Measurements from ENCODE around the gene FBXW11. TPM values are rescaled to one million over a fixed set of nuclear protein-coding genes. Genes with fewer than 3 reads are reported as not detected.
A peak's percentile ranks its signal among the peaks of the same experiment; 100 is the strongest.

The FBXW11 gene
- total and polyA plus RNA-seq, 2 of the 8 experiments (the other 6 are each of a cell fraction or from before 2014, with no cell fraction given), result 45.0 to 75.6 TPM

DNA sequence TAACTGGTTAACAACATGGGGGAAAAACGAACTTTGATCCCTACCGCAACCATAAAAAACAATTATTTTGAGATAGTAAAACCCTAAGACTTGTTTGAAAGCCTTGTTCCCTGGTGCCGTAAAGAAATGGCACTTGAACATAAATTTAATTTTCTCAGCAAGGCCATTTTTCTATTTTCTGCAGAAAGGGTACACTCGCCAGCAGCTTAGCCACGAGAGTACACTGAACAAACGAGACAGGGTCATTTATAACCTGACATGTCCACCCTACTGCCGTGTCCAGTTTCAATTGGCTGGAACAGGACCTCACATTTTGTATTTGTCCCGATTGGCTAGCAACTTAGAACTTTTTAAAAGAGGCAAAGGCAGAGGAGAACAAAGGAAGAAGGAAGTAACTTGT lies 26.8 kb downstream of the FBXW11 start:
- H3K18ac ChIP-seq (ENCODE audit: extremely low read depth, low read length), result peak overlapping the region; percentile 53; the same call in 1 of the 2 replicates
- TF ChIP-seq EGR1 (IDR thresholded peaks at IDR 0.05; ENCODE audit: borderline replicate concordance, low read depth, low read length) (no peak), CBX8 (IDR thresholded peaks at IDR 0.05; ENCODE audit: borderline replicate concordance, low read depth, low read length) (no peak), TBP (IDR thresholded peaks at IDR 0.05; ENCODE audit: low read depth, low read length) (peak; percentile 32; the same call in 1 of the 2 replicates), POLR2A (IDR thresholded peaks at IDR 0.05; ENCODE audit: control extremely low read depth in 1 of 2, low read depth in 2 of 2, low read length in 2 of 2) (peak in 1 of 2 experiments; percentile 43; a peak in 1 of 3 replicates)
- H2AFZ ChIP-seq (ENCODE audit: low read length), result no peak overlapping the region
- no peak for DNase-seq (ENCODE audit: low read depth in 1 of 2, low spot score in 2 of 2)
- peak overlapping the region; percentile 95 for H2BK5ac ChIP-seq (ENCODE audit: low read depth, low read length)
- peak overlapping the region; percentile 25; the same call in 1 of the 2 replicates for H3K27ac ChIP-seq (ENCODE audit: low read depth, low read length)
- H2BK15ac ChIP-seq (ENCODE audit: low read length), result no peak overlapping the region
- peak overlapping the region; percentile 6 for H4K5ac ChIP-seq (ENCODE audit: insufficient read length, low read depth, low read length)
- peaks cover 23 to 100% of the 10 kb centered on the region in 2 experiments for H3K79me2 ChIP-seq (ENCODE audit: control insufficient read depth in 1 of 2, insufficient read depth in 2 of 2, low read length in 2 of 2)
- H3K23ac ChIP-seq (ENCODE audit: insufficient read length), result no peak overlapping the region
- ChIA-PET POLR2A (ENCODE audit: partially characterized antibody) (interaction anchor here (2.2 to 6.6 kb wide), 2 partner anchors 8 to 28 kb away, joined by 11 to 66 read pairs; partner anchors contain the start of gene FBXW11), CTCF (ENCODE audit: partially characterized antibody) (interaction anchor here (0.6 to 2.1 kb wide), 3 partner anchors 13 to 22 kb away, joined by 3 to 5 read pairs (median 3); no protein-coding TSS in a partner anchor)
- H2BK12ac ChIP-seq (ENCODE audit: low read depth, low read length), result peak overlapping the region; percentile 75; the same call in 1 of the 2 replicates
- no peak overlapping the region for H4K8ac ChIP-seq (ENCODE audit: extremely low read depth, insufficient read depth, low read length)
- peaks cover 2 to 13% of the 10 kb centered on the region in 2 experiments for H4K20me1 ChIP-seq (replicated peaks in 1 of 2; ENCODE audit: control insufficient read depth in 1 of 2, insufficient read depth in 2 of 2, low read length in 2 of 2)
- H3K23me2 ChIP-seq (ENCODE audit: low read depth, low read length), result no peaks in the 10 kb centered on the region; the same call in none of the 2 replicates
- no peak overlapping the region for H3K4ac ChIP-seq (replicated peaks; ENCODE audit: insufficient read length, low read depth, low read length)
- no peak overlapping the region for H3K14ac ChIP-seq (ENCODE audit: insufficient read length)
- no peak overlapping the region for H3K4me3 ChIP-seq (ENCODE audit: extremely low read depth in 1 of 4, insufficient read depth in 2 of 4, low read depth in 3 of 4, low read length in 4 of 4)
- H3K27me3 ChIP-seq (replicated peaks in 1 of 4; ENCODE audit: control insufficient read depth in 3 of 4, extremely low read depth in 1 of 4, insufficient read depth in 3 of 4, low read length in 3 of 4), result no peaks in the 10 kb centered on the region
- H3K9ac ChIP-seq (replicated peaks in 1 of 4; ENCODE audit: extremely low read depth in 1 of 4, low read depth in 3 of 4, low read length in 3 of 4), result peak overlapping the region in 1 of 4 experiments; percentile 15; a peak in 1 of 7 replicates
- peak overlapping the region; percentile 94 for H2AK5ac ChIP-seq (ENCODE audit: low read depth, low read length)
- peak overlapping the region in 1 of 2 experiments; percentile 3; a peak in 1 of 4 replicates for H3K4me2 ChIP-seq (ENCODE audit: insufficient read depth in 1 of 2, low read depth in 2 of 2, low read length in 2 of 2)
- no peak overlapping the region for H2BK120ac ChIP-seq (replicated peaks; ENCODE audit: low read depth, low read length)
- H3K36me3 ChIP-seq (ENCODE audit: control insufficient read depth in 2 of 4, insufficient read depth in 4 of 4, low read length in 3 of 4), result peaks cover 0 to 4% (median 0%) of the 10 kb centered on the region in 4 experiments; a peak in 1 of 8 replicates
- H4K91ac ChIP-seq (replicated peaks; ENCODE audit: insufficient read length, low read length), result no peak overlapping the region
- no peak for FAIRE-seq
- H3K9me3 ChIP-seq (ENCODE audit: insufficient read depth in 2 of 2, low read depth in 1 of 2, low read length in 1 of 2), result no peaks in the 10 kb centered on the region
- H3K56ac ChIP-seq (replicated peaks; ENCODE audit: insufficient read length, low read depth, low read length), result no peak overlapping the region
- peaks cover 14 to 48% (median 44%) of the 10 kb centered on the region in 4 experiments for H3K4me1 ChIP-seq (replicated peaks in 1 of 4; ENCODE audit: control insufficient read depth in 3 of 4, insufficient read depth in 4 of 4, low read length in 3 of 4)
- H3K79me1 ChIP-seq (ENCODE audit: low read depth, low read length), result peaks cover 6% of the 10 kb centered on the region; the same call in 1 of the 2 replicates
- 48% methylated on average over 8 of the region's 8 CpGs; no CpG with 5 or more reads in 1 of the 2 experiments for WGBS, 2 experiments (ENCODE audit: extremely low coverage in 1 of 2, insufficient coverage in 1 of 2, insufficient read length in 1 of 2, insufficient replicate concordance in 2 of 2, low coverage in 1 of 2, low lambda C conversion rate in 2 of 2, missing lambda C conversion rate in 1 of 2)
- no peak overlapping the region for H2BK20ac ChIP-seq (ENCODE audit: low read length)

All from H1 (cell line).